GM12878 (cell line): ENCODE data around the gene CLEC4M. TPM values are rescaled to one million over a fixed set of nuclear protein-coding genes. Genes with fewer than 3 reads are reported as not detected.

ENCODE experiments used
- ATAC-seq: fragments of 200-7000 bp; cut with Tn5 transposase; 3 replicates; pipeline ENCODE4 v1.9.1; 2020; ENCODE audit warnings: mild to moderate bottlenecking, moderate library complexity
- BruUV-seq: library from RNA; stranded (reverse); fragments of 400-500 nt; replicated peaks from 2 replicates; lab custom pipeline; 2021; lab: Mats Ljungman, UMichigan
- CTCF ChIA-PET: fragments of 300-600 bp; sonication (Branson Sonifier 250); formaldehyde crosslinking; extraction: SDS; loops from one replicate; lab custom pipeline; 2021; ENCODE audit warnings: inconsistent platforms; lab: Yijun Ruan, JAX
- POLR2A ChIA-PET: fragments of 350-600 bp; formaldehyde crosslinking; extraction: SDS; loops from one replicate; lab custom pipeline; 2021; ENCODE audit warnings: inconsistent platforms; lab: Charles Lee
- RAD21 ChIA-PET: fragments of 300-600 bp; sonication (Branson Sonifier 250); formaldehyde crosslinking; loops from one replicate; lab custom pipeline; 2023; ENCODE audit warnings: antibody characterized with exemption; ENCODE audit not compliant: unreplicated experiment; lab: Charles Lee
- SMC1A ChIA-PET: fragments of 300-600 bp; sonication (Branson Sonifier 250); formaldehyde crosslinking; loops from one replicate; lab custom pipeline; 2023; ENCODE audit not compliant: unreplicated experiment, uncharacterized antibody; lab: Charles Lee
- DNase-seq: peaks from one replicate; pipeline ENCODE4 v3.0.0-alpha.2; 2011; ENCODE audit warnings: low read depth, low spot score
- FAIRE-seq: peaks from 3 replicates; lab custom pipeline; 2011; peaks lifted over from hg19 to GRCh38; lab: Jason Lieb, UNC
- H2AFZ ChIP-seq: 2 replicates; pipeline ENCODE4 v1.6.0; 2011; ENCODE audit warnings: low read depth, low read length, control low read depth; ENCODE audit not compliant: control insufficient read depth
- H3K27ac ChIP-seq: 2 replicates; pipeline ENCODE4 v1.5.1; 2011; ENCODE audit warnings: control low read depth; ENCODE audit not compliant: control insufficient read depth, insufficient read depth
- H3K27me3 ChIP-seq, 2 experiments: replicated peaks in 1 of 2; 2 replicates each; pipeline versions ENCODE4 v1.6.0 to v1.6.1; 2011; ENCODE audit warnings: low read length in 1 of 2; ENCODE audit not compliant: control insufficient read depth in 2 of 2, insufficient read depth in 2 of 2
- H3K36me3 ChIP-seq, 2 experiments: 2 replicates each; pipeline ENCODE4 v1.5.1; 2011; ENCODE audit warnings: low read length in 1 of 2; ENCODE audit not compliant: control insufficient read depth in 2 of 2, insufficient read depth in 2 of 2
- H3K4me1 ChIP-seq: 2 replicates; pipeline ENCODE4 v1.6.1; 2011; ENCODE audit warnings: mild to moderate bottlenecking, low read length, moderate library complexity, mixed read lengths; ENCODE audit not compliant: control insufficient read depth, insufficient read depth
- H3K4me2 ChIP-seq: 2 replicates; pipeline ENCODE4 v1.6.0; 2011; ENCODE audit warnings: control low read depth; ENCODE audit not compliant: control insufficient read depth, insufficient read depth
- H3K4me3 ChIP-seq: fragments of 200-600 bp; sonication (generic); 2 replicates; pipeline ENCODE4 v1.5.1; 2016
- H3K79me2 ChIP-seq: 2 replicates; pipeline ENCODE4 v1.6.0; 2011; ENCODE audit warnings: low read length; ENCODE audit not compliant: control insufficient read depth, insufficient read depth
- H3K9ac ChIP-seq: 2 replicates; pipeline ENCODE4 v1.8.0; 2011; ENCODE audit warnings: low read length, control low read depth, mixed read lengths; ENCODE audit not compliant: control insufficient read depth, insufficient read depth
- H3K9me3 ChIP-seq: replicated peaks from 3 replicates; pipeline ENCODE4 v1.5.1; 2011; ENCODE audit warnings: mild to moderate bottlenecking, low read length; ENCODE audit not compliant: control insufficient read depth, insufficient read depth
- H4K20me1 ChIP-seq: 2 replicates; pipeline ENCODE4 v1.6.0; 2011; ENCODE audit not compliant: control insufficient read depth, insufficient read depth
- BCL3 ChIP-seq: IDR thresholded peaks from 2 replicates; pipeline ENCODE4 v1.6.1; 2011; ENCODE audit warnings: borderline replicate concordance, low read depth, mild to moderate bottlenecking, moderate library complexity, low read length; ENCODE audit not compliant: insufficient read depth, poor library complexity, severe bottlenecking
- BMI1 ChIP-seq: fragments of 450-650 bp; IDR thresholded peaks from 2 replicates; pipeline ENCODE4 v1.6.1; 2016; ENCODE audit warnings: mild to moderate bottlenecking, moderate library complexity, borderline replicate concordance
- EGR1 ChIP-seq, 2 experiments: IDR thresholded peaks; 1 replicate in 1 of 2; 2 replicates in 1 of 2; pipeline ENCODE4 v1.6.1; 2011 to 2012; ENCODE audit warnings: low read depth in 2 of 2, low read length in 2 of 2, borderline replicate concordance in 1 of 2, mild to moderate bottlenecking in 1 of 2, moderate library complexity in 1 of 2
- FOXM1 ChIP-seq: IDR thresholded peaks from 2 replicates; pipeline ENCODE4 v1.6.1; 2012; ENCODE audit warnings: low read depth, mild to moderate bottlenecking, inconsistent platforms, low read length, moderate library complexity
- HDAC2 ChIP-seq: fragments of 200-600 bp; sonication (generic); IDR thresholded peaks from 2 replicates; pipeline ENCODE4 v1.6.1; 2017
- HDAC6 ChIP-seq: fragments of 200-600 bp; sonication (generic); IDR thresholded peaks from one replicate; pipeline ENCODE4 v1.8.0; 2017; ENCODE audit warnings: antibody characterized with exemption; ENCODE audit not compliant: unreplicated experiment
- KAT2A ChIP-seq: conservative IDR thresholded peaks from 2 replicates; pipeline ENCODE4 v1.6.1; 2011; ENCODE audit warnings: low read depth, low read length; ENCODE audit not compliant: control insufficient read depth
- LARP7 ChIP-seq: fragments of 450-650 bp; IDR thresholded peaks from 2 replicates; pipeline ENCODE4 v1.6.1; 2017; ENCODE audit warnings: mild to moderate bottlenecking
- NR2C1 ChIP-seq: fragments of 450-650 bp; IDR thresholded peaks from 2 replicates; pipeline ENCODE4 v1.6.1; 2017; ENCODE audit warnings: antibody characterized with exemption, mild to moderate bottlenecking, moderate library complexity
- PAX5 ChIP-seq: IDR thresholded peaks from 2 replicates; pipeline ENCODE4 v1.6.1; 2011; ENCODE audit warnings: low read depth, low read length, borderline replicate concordance
- PAX8 ChIP-seq: fragments of 450-650 bp; IDR thresholded peaks from 2 replicates; pipeline ENCODE4 v1.6.1; 2017; ENCODE audit warnings: mild to moderate bottlenecking, moderate library complexity
- SMAD5 ChIP-seq: IDR thresholded peaks from 2 replicates; pipeline ENCODE4 v1.6.1; 2016; ENCODE audit warnings: antibody characterized with exemption, low read depth
- SRF ChIP-seq, 2 experiments: IDR thresholded peaks; 2 replicates each; pipeline ENCODE4 v1.6.1; 2011; ENCODE audit warnings: low read depth in 2 of 2, low read length in 2 of 2, mild to moderate bottlenecking in 1 of 2, moderate library complexity in 1 of 2
- ZNF24 ChIP-seq: fragments of 450-650 bp; IDR thresholded peaks from 2 replicates; pipeline ENCODE4 v1.6.1; 2017; ENCODE audit warnings: antibody characterized with exemption, mild to moderate bottlenecking
- ZNF687 ChIP-seq: fragments of 450-650 bp; IDR thresholded peaks from 2 replicates; pipeline ENCODE4 v1.6.1; 2017; ENCODE audit warnings: mild to moderate bottlenecking, moderate library complexity
- ZSCAN29 ChIP-seq: fragments of 450-650 bp; IDR thresholded peaks from 2 replicates; pipeline ENCODE4 v1.6.1; 2017; ENCODE audit warnings: mild to moderate bottlenecking, moderate library complexity
- WGBS: methylation state at CpG from one replicate; pipeline ENCODE4 v1.1.6; 2016; ENCODE audit warnings: low lambda C conversion rate; ENCODE audit not compliant: insufficient replicate concordance, insufficient coverage; ENCODE audit errors: missing lambda C conversion rate; 5-methylcytosine and 5-hydroxymethylcytosine counted together
- in situ Hi-C: fragments of 300-500 bp; cut with MboI; formaldehyde crosslinking; loops from 9 replicates; pipeline ENCODE4 v1.14.3; 2018; ENCODE audit warnings: mixed read lengths
- intact Hi-C: fragments of 100-400 bp; cut with micrococcal nuclease; formaldehyde crosslinking; loops from one replicate; pipeline ENCODE4 v1.14.2; 2022; ENCODE audit not compliant: unreplicated experiment
- polyA plus RNA-seq, 11 experiments: library from polyadenylated mRNA; depleted of rRNA in 4 of 11; unstranded in 6 of 11; stranded (reverse) in 5 of 11; fragments of >200 nt; fragmentation: Nextera tagmentation in 4 of 11; fragmentation: Illumina TruSeq in 1 of 11; extraction: Ambion mirVana in 4 of 11; extraction: Trizol in 1 of 11; gene quantifications; 1 replicate in 1 of 11; 2 replicates in 10 of 11; pipeline versions ENCODE4 v1.2.1 to v1.2.3, GENCODE V29; 2011 to 2016; ENCODE audit warnings: inconsistent platforms in 2 of 11, missing spikeins in 2 of 11, low read depth in 1 of 11
- total RNA-seq, 4 experiments: library from RNA; depleted of rRNA in 3 of 4; stranded (reverse); fragments of >200 nt in 3 of 4; fragmentation: Illumina TruSeq in 1 of 4; extraction: Trizol in 1 of 4; gene quantifications; 2 replicates each; pipeline versions ENCODE4 v1.2.1 to v1.2.3, GENCODE V29; 2013 to 2021
- TF ChIP-seq, protein P1 (sequence below): fragments of 450-650 bp; formaldehyde crosslinking; IDR thresholded peaks from 2 replicates; pipeline ENCODE4 v1.5.0; 2022; ENCODE audit warnings: mild to moderate bottlenecking, missing genetic modification characterization

Gene CLEC4M
- total and polyA plus RNA-seq, 10 of the 15 experiments (the other 5 are each of a cell fraction or from before 2014, with no cell fraction given) = 0.11 to 0.42 (median 0.25) TPM; not detected in 1

- CTCF ChIA-PET = interaction anchor here (0.6 to 1.6 kb wide), 3 partner anchors 9 to 110 kb away, joined by 3 to 5 read pairs (median 4); partner anchors contain the start of gene TRAPPC5
- SMC1A ChIA-PET = interaction anchor here (1.0 to 1.5 kb wide), 2 partner anchors 110 to 222 kb away, joined by 3 to 4 read pairs; partner anchors contain the start of gene TRAPPC5
- no peak for FAIRE-seq
- TF ChIP-seq ZSCAN29 (no peak), EGR1 (IDR thresholded peaks at IDR 0.05; ENCODE audit: borderline replicate concordance in 1 of 2, low read depth in 2 of 2, low read length in 2 of 2) (no peak), SRF (IDR thresholded peaks at IDR 0.05; ENCODE audit: low read depth in 2 of 2, low read length in 2 of 2) (no peak), ZNF24 (no peak), PAX8 (no peak), HDAC6 (no peak), PAX5 (no peak), ZNF687 (no peak), BCL3 (no peak), BMI1 (no peak), NR2C1 (no peak), SMAD5 (no peak), FOXM1 (no peak), HDAC2 (no peak), LARP7 (no peak), KAT2A (no peak)
- TF ChIP-seq, protein P1, sequence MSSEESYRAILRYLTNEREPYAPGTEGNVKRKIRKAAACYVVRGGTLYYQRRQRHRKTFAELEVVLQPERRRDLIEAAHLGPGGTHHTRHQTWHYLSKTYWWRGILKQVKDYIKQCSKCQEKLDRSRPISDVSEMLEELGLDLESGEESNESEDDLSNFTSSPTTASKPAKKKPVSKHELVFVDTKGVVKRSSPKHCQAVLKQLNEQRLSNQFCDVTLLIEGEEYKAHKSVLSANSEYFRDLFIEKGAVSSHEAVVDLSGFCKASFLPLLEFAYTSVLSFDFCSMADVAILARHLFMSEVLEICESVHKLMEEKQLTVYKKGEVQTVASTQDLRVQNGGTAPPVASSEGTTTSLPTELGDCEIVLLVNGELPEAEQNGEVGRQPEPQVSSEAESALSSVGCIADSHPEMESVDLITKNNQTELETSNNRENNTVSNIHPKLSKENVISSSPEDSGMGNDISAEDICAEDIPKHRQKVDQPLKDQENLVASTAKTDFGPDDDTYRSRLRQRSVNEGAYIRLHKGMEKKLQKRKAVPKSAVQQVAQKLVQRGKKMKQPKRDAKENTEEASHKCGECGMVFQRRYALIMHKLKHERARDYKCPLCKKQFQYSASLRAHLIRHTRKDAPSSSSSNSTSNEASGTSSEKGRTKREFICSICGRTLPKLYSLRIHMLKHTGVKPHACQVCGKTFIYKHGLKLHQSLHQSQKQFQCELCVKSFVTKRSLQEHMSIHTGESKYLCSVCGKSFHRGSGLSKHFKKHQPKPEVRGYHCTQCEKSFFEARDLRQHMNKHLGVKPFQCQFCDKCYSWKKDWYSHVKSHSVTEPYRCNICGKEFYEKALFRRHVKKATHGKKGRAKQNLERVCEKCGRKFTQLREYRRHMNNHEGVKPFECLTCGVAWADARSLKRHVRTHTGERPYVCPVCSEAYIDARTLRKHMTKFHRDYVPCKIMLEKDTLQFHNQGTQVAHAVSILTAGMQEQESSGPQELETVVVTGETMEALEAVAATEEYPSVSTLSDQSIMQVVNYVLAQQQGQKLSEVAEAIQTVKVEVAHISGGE (CRISPR knock-in tag) = no peak
Observed at GRCh38 chr19:7790416-7790815, 27.4 kb downstream of the CLEC4M start.

More at GRCh38 chr19:7790416-7790815, 27.4 kb downstream of the CLEC4M start:
- Histone ChIP-seq H3K4me2 (no peak overlapping the region), H3K9ac (no peak overlapping the region), H4K20me1 (no peaks in the 10 kb centered on the region), H3K4me3 (no peak overlapping the region), H3K9me3 (no peaks in the 10 kb centered on the region; the same call in 2 of the 3 replicates), H3K36me3 (no peaks in the 10 kb centered on the region), H2AFZ (no peak overlapping the region), H3K27ac (no peak overlapping the region), H3K27me3 (peaks cover 1 to 6% of the 10 kb centered on the region in 2 experiments; a peak in 3 of 4 replicates), H3K79me2 (no peaks in the 10 kb centered on the region), H3K4me1 (no peaks in the 10 kb centered on the region; the same call in 1 of the 2 replicates)
- RAD21 ChIA-PET = interaction anchor here (1.5 kb wide), 1 partner anchor 46 kb away, joined by 3 read pairs; no protein-coding TSS in a partner anchor
- in situ Hi-C loops (no loop called here), intact Hi-C loops (loop anchor here (10.0 kb wide), 1 partner anchor 406 kb away; no protein-coding TSS in a partner anchor)
- no peak for ATAC-seq
- BruUV-seq = no TSS peak
- no peak for DNase-seq
- POLR2A ChIA-PET = no interaction called here
- 55% methylated on average over 14 of the region's 14 CpGs for WGBS
